ENCODE results near the gene SLC4A11. TPM values are rescaled to one million over a fixed set of nuclear protein-coding genes. Genes with fewer than 3 reads are reported as not detected.

The SLC4A11 gene
- total RNA-seq, 1 experiment from 2014 or later: 5.7 TPM

DNA sequence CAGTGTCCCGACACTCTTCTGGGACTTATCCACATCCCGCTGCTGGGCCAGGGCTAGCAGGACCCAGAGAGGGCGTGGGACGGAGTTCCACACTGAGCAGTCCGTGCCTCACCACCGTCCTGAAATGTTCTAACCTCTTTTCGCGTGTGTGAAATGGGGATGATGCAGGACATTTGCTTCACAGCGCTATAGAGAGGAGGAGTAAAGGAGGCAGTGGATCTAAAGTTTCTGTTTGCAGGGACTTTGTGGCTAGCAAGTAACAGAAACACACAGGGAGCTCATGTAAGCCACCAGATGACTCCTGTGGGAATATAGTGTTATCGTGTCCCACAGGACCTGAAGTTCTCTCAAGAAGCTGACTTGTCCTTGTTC lies 29.1 kb downstream of the SLC4A11 start:
- peaks cover 17% of the 10 kb centered on the region for H3K36me3 Mint-ChIP-seq (ENCODE audit: insufficient read depth, unreplicated experiment)
- TF ChIP-seq, protein P1, sequence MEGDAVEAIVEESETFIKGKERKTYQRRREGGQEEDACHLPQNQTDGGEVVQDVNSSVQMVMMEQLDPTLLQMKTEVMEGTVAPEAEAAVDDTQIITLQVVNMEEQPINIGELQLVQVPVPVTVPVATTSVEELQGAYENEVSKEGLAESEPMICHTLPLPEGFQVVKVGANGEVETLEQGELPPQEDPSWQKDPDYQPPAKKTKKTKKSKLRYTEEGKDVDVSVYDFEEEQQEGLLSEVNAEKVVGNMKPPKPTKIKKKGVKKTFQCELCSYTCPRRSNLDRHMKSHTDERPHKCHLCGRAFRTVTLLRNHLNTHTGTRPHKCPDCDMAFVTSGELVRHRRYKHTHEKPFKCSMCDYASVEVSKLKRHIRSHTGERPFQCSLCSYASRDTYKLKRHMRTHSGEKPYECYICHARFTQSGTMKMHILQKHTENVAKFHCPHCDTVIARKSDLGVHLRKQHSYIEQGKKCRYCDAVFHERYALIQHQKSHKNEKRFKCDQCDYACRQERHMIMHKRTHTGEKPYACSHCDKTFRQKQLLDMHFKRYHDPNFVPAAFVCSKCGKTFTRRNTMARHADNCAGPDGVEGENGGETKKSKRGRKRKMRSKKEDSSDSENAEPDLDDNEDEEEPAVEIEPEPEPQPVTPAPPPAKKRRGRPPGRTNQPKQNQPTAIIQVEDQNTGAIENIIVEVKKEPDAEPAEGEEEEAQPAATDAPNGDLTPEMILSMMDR (IDR thresholded peaks at IDR 0.05; ENCODE audit: unreplicated experiment): no peak
- POLR2A ChIA-PET: interaction anchor here (0.9 to 4.8 kb wide), 21 partner anchors 9 to 334 kb away, joined by 3 to 37 read pairs (median 5); partner anchors contain the start of genes FASTKD5, SLC4A11 and UBOX5
- H3K27ac Mint-ChIP-seq (ENCODE audit: low read depth, unreplicated experiment): peak overlapping the region; percentile 99
- DNase-seq (ENCODE audit: unreplicated experiment): peak; percentile 18
- intact Hi-C loops (cut with micrococcal nuclease): no loop called here
- H3K4me1 Mint-ChIP-seq (ENCODE audit: insufficient read depth, unreplicated experiment): no peaks in the 10 kb centered on the region
- H3K4me3 Mint-ChIP-seq (ENCODE audit: unreplicated experiment): peak overlapping the region; percentile 100
- CTCF ChIA-PET: interaction anchor here (0.6 to 4.4 kb wide), 5 partner anchors 9 to 271 kb away, joined by 3 to 37 read pairs (median 3); partner anchors contain the start of genes FASTKD5 and UBOX5
- no peaks in the 10 kb centered on the region for H3K9me3 Mint-ChIP-seq (ENCODE audit: unreplicated experiment)
- no TSS peak for BruUV-seq (replicated peaks)
- no peaks in the 10 kb centered on the region for H3K27me3 Mint-ChIP-seq (ENCODE audit: insufficient read depth, unreplicated experiment)

DNA sequence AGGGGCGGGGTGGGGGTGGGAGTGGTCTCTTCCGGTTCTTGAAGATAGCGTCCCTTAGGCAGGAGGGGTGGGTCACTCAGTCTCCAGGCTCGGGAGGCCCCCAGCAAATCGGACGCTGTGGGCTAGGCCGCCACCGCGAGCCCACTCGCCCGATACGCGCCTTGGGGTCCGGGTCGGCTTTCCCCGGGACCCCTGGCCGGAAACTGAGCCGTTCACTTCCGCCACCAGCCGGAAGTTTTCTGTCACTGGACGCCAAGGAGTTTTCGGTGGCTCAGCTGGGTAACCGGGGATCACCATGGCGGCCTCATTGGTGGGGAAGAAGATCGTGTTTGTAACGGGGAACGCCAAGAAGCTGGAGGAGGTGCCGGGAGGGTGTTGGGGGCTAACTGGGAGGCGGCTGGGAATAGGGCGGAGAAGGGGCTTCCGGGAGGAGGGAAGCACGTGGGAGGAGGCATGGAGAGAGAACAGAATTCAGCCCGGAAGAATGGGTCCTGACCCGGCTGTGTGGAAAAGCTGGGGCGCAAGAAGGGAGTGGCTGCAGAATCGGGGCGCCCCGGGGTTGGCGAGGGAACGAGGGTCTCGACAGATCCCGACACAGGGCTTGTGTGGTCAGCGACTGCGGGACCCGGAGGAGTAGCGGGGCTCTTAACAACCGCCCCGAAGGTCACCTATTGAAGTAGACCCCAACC lies 29.6 kb downstream of the SLC4A11 start, which contains the start of gene ITPA:
Gene ITPA (plus strand): TSS at position 242 of the 689 bp plus-strand sequence. CDS start 54 bp downstream, at position 296.
- DNase-seq (ENCODE audit: unreplicated experiment): peak; percentile 49
- intact Hi-C loops (cut with micrococcal nuclease): no loop called here
- ChIA-PET CTCF (interaction anchor here (0.6 to 4.4 kb wide), 6 partner anchors 10 to 270 kb away, joined by 3 to 37 read pairs (median 5); partner anchors contain the start of genes FASTKD5 and UBOX5), POLR2A (interaction anchor here (0.7 to 4.8 kb wide), 24 partner anchors 10 to 557 kb away, joined by 3 to 37 read pairs (median 4); partner anchors contain the start of genes FASTKD5, NOP56, PTPRA and SLC4A11)
- Mint-ChIP-seq H3K4me1 (ENCODE audit: insufficient read depth, unreplicated experiment) (no peaks in the 10 kb centered on the region), H3K9me3 (ENCODE audit: unreplicated experiment) (no peaks in the 10 kb centered on the region), H3K27me3 (ENCODE audit: insufficient read depth, unreplicated experiment) (no peaks in the 10 kb centered on the region), H3K27ac (ENCODE audit: low read depth, unreplicated experiment) (peak within 1 kb of the TSS; percentile 99), H3K4me3 (ENCODE audit: unreplicated experiment) (peak within 1 kb of the TSS; percentile 100), H3K36me3 (ENCODE audit: insufficient read depth, unreplicated experiment) (peaks cover 13% of the 10 kb centered on the region)
- TSS peak; percentile 59 for BruUV-seq (replicated peaks)
- TF ChIP-seq, protein P1 (IDR thresholded peaks at IDR 0.05; ENCODE audit: unreplicated experiment): no peak

DNA sequence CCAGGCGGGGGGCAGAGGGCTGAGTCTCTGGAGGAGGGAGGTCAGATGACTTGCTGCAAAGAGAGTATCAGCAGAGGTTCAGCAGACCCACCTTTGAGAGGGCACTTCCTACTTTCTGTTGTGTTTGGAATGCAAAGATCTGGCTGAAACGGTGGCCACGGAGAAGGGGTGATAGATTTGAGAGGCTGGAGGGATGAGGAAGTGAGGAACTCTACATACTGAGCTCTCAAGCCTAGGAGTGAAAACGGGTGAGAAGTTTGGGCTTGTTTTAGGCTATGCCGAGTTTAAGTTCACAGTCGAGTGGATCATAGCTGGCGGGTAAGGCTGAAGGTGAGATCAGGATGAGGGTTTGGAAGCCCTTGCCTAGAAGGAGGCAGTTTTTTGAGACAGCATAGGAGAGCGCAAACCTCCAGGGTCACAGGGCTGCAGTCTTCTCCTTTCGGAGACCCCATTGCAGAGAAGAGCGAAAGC lies 30.2 kb downstream of the SLC4A11 start:
- no peaks in the 10 kb centered on the region for H3K4me1 Mint-ChIP-seq (ENCODE audit: insufficient read depth, unreplicated experiment)
- H3K27me3 Mint-ChIP-seq (ENCODE audit: insufficient read depth, unreplicated experiment): no peaks in the 10 kb centered on the region
- TF ChIP-seq, protein P1 (IDR thresholded peaks at IDR 0.05; ENCODE audit: unreplicated experiment): no peak
- DNase-seq (ENCODE audit: unreplicated experiment): no peak
- ChIA-PET CTCF (interaction anchor here (0.9 to 4.4 kb wide), 5 partner anchors 10 to 270 kb away, joined by 3 to 37 read pairs (median 7); no protein-coding TSS in a partner anchor), POLR2A (interaction anchor here (0.6 to 4.8 kb wide), 24 partner anchors 11 to 557 kb away, joined by 3 to 37 read pairs (median 4); partner anchors contain the start of genes FASTKD5, LZTS3, NOP56 and PTPRA)
- H3K4me3 Mint-ChIP-seq (ENCODE audit: unreplicated experiment): peak overlapping the region; percentile 100
- peaks cover 10% of the 10 kb centered on the region for H3K36me3 Mint-ChIP-seq (ENCODE audit: insufficient read depth, unreplicated experiment)
- BruUV-seq (replicated peaks): TSS peak; percentile 61
- H3K9me3 Mint-ChIP-seq (ENCODE audit: unreplicated experiment): no peaks in the 10 kb centered on the region
- H3K27ac Mint-ChIP-seq (ENCODE audit: low read depth, unreplicated experiment): peak overlapping the region; percentile 99
- intact Hi-C loops (cut with micrococcal nuclease): no loop called here
